GM19023 (cell line): Measurements from ENCODE around the gene CFAP65.

Experiments
- ATAC-seq: cut with Tn5 transposase; IDR thresholded peaks from one replicate; pipeline ENCODE4 v1.9.1; 2021; ENCODE audit warnings: mild to moderate bottlenecking, moderate library complexity; ENCODE audit not compliant: unreplicated experiment

Gene CFAP65

GRCh38 chr2:219041252-219041651 is at the start of gene CFAP65:
Gene CFAP65, minus strand, starts transcription at chr2:219041516. Its CDS starts 2,468 bp downstream, at chr2:219039048.
- no peak for ATAC-seq

- ATAC-seq = no peak
Measured at GRCh38 chr2:219090436-219091299, 49.4 kb upstream of the CFAP65 start.

GRCh38 chr2:219089330-219089729 is 48.0 kb upstream of the CFAP65 start:
- ATAC-seq = no peak

GRCh38 chr2:219087848-219088247 is 46.5 kb upstream of the CFAP65 start:
- ATAC-seq = no peak

GRCh38 chr2:219087361-219087760 is 46.0 kb upstream of the CFAP65 start:
- no peak for ATAC-seq

GRCh38 chr2:219086196-219086595 is 44.9 kb upstream of the CFAP65 start:
- ATAC-seq = no peak

- no peak for ATAC-seq
Measured at GRCh38 chr2:219084791-219085190, 43.5 kb upstream of the CFAP65 start.

GRCh38 chr2:219082332-219082958 is 41.1 kb upstream of the CFAP65 start:
- no peak for ATAC-seq

GRCh38 chr2:219081701-219082331 is 40.5 kb upstream of the CFAP65 start:
- no peak for ATAC-seq

GRCh38 chr2:219081096-219081495 is 39.8 kb upstream of the CFAP65 start:
- no peak for ATAC-seq

- ATAC-seq = no peak
Measured at GRCh38 chr2:219079417-219079816, 38.1 kb upstream of the CFAP65 start.

GRCh38 chr2:219078951-219079350 is 37.6 kb upstream of the CFAP65 start:
- ATAC-seq = no peak

GRCh38 chr2:219078126-219078525 is 36.8 kb upstream of the CFAP65 start:
- ATAC-seq = no peak

- no peak for ATAC-seq
Measured at GRCh38 chr2:219076253-219076652, 34.9 kb upstream of the CFAP65 start.

- ATAC-seq = no peak
Measured at GRCh38 chr2:219073413-219074129, 32.3 kb upstream of the CFAP65 start.

- ATAC-seq = no peak
Measured at GRCh38 chr2:219072741-219073250, 31.5 kb upstream of the CFAP65 start.

- no peak for ATAC-seq
Measured at GRCh38 chr2:219071131-219071816, 30.0 kb upstream of the CFAP65 start.

- ATAC-seq = no peak
Measured at GRCh38 chr2:219065484-219065883, 24.2 kb upstream of the CFAP65 start.

- ATAC-seq = no peak
Measured at GRCh38 chr2:219062081-219062480, 20.8 kb upstream of the CFAP65 start.
